SIG-M5 (cell line): ENCODE measurements around the gene SSR4.
A peak's percentile ranks its signal among the peaks of the same experiment; 100 is the strongest.
"Not testable (repeated sequence)": the region's sequence is repeated elsewhere in the genome, so short reads cannot be mapped to it uniquely, and the experiment has no call there.

Experiments
- DNase-seq: peaks from one replicate; lab custom pipeline; 2025; lab: John Stamatoyannopoulos, UW

Gene SSR4

DNA sequence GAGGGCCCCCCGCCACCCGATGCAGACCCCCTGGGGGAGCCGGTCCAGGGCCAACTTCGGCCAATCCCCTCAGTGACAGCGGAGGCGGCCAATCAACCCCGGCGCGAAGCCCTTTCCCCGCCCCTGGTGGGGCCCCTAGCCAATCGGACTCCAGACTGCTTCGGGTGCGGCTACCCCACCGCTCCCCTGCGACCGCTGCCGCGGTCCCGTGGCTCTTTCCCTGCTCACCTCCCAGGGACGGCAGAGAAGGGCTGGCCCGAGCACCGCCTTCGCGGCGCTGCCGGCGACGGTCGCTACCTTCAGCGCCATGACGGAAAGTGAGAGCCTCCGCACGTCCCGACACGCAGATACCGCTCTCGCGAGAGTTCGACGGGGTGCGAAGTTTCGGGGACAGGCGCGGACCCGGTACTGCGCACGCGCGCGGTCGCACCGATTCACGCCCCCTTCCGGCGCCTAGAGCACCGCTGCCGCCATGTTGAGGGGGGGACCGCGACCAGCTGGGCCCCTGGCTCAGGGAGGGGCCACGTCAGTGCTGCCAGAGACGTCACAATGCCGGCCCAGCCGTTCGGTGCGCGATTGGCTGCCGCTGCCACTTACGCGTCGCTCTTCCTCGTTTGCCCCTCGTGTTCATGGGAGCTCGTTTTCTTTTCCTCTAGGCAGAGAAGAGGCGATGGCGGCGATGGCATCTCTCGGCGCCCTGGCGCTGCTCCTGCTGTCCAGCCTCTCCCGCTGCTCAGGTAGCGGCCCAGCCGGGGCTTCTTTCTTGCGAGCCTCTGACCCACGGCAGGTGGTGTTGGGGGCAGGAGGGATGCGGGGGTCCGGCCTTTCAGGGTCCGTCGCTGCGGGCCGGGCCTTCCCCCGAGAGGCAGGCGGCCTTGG is at the start of gene SSR4, which contains the start of gene IDH3G:
TSS of gene SSR4 (plus strand) at position 651 of the 879 bp plus-strand sequence. CDS start at position 671, 20 bp downstream.
TSS of gene IDH3G (minus strand) at position 358 of the 879 bp plus-strand sequence. CDS start at position 309, 49 bp downstream.
- peak; percentile 73 for DNase-seq

DNA sequence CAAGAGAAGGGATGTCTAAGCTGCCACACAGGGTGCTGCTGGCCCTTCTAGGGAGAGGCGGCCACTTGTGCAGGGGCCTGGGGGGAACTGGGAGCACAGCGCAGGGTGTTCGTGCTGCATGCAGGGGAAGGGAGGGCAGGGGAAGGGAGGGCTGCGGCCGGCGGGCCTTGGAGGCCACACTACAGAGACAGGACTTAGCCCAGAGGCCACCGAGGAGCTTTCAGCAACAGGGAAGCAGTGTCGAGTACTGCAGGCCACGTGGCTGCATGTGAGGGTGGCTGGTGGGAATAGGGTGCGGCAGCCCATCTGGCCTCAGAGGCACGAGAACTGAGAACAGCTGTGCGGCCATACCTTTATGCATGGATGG is 49.4 kb upstream of the SSR4 start:
- not testable (repeated sequence) for DNase-seq

DNA sequence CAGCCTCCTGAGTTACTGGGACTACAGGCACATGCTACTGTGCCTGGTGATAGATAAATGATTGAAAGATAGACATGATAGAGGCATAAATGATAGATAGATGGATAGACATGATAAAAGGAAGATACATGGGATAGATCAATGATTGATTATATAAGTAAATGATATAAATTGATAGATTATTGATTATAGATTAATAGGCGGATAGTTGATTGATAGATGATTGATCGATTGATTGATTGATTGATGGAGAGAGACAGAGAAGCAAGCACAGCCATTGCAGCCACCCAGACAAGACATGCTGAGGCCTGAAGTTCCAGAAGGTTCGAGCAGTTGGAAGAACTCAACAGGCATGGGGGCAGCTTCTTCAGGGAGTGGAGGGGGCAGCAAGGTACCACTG is 48.1 kb upstream of the SSR4 start:
- no peak for DNase-seq

DNA sequence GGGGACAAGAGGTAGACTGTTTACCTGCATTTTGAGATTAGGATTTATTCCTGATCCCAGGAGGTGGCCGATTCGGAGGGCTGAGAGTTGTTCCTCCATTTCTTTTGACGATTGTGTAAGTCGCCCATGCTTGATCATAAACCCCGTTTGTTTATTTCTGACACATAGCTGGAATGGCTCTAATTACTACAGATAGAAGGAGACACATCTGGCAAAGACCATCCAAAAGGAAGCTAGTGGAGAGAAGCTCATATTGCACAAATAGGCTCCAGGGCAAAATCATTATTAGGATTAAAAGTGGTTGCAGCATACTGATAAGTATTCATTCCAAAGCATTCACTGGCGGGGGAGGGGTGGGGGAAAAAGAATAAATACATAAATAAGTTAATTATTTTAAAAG is 47.5 kb upstream of the SSR4 start:
- DNase-seq: not testable (repeated sequence)

DNA sequence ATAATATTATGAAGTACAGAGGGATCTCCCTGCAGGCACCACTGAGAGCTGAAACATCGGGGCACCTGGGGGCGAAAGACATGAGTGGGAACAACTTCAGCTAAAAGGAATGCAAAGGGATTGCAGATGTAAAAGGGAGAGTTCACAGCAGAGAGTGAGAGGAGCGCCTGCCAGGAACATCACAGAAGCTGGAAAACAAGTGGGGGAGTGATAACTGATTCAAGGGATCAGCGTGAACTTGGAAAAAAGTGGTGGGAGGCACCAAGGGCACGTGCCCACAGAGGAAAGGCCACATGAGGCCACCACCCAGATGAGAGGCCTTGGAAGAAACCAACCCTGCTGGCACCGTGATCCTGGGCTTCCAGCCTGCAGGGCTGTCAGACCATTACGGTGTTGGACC is 45.5 kb upstream of the SSR4 start:
- DNase-seq: not testable (repeated sequence)

DNA sequence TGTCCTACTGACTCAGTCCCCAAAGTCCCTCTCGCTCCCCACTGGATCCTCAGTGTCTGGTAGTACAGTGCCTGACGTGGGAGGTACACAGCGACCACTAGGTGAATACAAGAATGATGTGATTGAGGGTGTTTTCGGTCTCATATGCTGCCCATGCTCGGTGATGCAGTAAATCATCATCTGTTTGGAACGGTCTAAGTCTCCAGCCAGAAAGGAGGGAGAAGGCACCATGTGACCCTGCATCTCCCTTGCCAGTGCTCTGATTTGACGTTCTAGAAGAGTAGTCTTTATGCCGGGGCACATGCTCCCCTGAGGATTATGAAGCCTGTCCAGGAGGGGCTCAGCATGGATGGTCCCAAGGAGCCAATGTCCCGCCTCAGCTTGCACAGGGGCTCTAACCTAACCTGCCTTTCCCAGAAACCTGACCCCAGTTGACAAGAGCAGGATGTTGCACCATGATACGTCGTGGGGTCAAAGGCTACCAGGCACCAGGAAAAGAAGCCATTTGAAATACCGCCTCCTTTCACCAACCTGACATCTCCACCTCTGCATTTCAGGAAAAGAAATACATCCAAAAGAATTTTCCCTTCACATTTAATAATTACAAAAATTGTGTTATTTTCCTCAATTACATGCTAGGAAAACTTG is 44.2 kb upstream of the SSR4 start:
- DNase-seq: no peak

DNA sequence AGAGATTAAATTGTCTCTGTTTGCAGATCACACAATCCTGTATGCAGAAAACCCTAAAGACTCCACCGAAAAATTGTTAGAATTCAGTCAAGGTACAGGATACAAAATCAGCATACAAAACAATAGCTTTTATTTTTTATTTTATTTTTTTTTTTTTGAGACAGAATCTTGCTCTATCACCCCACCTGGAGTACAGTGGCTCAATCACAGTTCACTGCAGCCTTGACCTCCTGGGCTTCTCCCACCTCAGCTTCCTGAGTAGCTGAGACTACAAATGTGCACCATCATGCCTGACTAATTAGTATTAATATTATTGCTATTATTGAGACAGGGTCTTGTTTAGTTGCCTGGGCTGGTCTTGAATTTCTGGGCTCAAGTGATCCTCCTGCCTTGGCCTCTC is 39.3 kb upstream of the SSR4 start:
- no peak for DNase-seq

DNA sequence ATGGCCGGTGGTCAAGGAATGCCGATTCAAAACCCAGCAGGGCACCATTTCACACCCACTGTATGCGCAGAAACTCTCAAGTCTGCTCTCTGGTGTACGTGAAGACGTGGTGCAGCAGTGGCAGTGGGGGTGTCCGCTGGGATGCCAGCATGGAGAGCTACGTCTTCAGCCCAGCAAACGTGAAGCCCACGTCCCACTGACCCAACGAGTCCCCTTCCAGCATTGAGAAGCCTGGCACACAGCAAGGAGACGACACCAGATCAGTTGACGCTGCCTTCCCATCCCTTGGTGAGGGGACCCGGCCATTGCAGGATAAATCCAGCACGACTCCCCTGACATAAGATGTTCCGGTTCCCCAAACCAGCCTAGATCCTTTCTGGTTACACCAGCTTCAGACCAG is 32.6 kb upstream of the SSR4 start:
- DNase-seq: no peak

DNA sequence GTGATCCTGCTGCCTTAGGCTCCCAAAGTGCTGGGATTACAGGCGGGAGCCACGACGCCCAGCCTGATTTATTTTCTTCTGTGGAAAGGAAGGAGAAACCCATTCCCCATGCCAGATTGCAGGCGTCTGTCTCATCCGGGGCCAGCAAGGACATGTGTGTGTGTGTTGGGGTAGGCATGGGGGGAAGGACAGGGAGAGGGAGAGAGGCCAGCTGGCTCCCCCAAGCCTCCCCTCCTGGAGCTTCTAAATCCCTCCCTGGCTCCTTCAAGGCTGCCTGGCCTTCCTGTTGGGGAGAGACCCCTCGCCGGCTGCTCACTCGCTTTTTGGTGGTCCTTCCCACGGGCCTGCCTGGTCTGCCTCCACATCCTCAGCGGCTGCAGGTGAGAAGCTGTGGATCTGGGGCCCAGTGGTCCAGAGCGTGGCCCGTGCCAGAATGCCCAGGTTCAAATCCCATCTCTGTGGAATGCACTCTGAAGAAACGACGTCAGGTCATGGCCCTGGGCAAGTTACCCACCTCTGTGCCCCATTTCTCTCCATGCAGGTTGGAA is 31.8 kb upstream of the SSR4 start:
- no peak for DNase-seq

DNA sequence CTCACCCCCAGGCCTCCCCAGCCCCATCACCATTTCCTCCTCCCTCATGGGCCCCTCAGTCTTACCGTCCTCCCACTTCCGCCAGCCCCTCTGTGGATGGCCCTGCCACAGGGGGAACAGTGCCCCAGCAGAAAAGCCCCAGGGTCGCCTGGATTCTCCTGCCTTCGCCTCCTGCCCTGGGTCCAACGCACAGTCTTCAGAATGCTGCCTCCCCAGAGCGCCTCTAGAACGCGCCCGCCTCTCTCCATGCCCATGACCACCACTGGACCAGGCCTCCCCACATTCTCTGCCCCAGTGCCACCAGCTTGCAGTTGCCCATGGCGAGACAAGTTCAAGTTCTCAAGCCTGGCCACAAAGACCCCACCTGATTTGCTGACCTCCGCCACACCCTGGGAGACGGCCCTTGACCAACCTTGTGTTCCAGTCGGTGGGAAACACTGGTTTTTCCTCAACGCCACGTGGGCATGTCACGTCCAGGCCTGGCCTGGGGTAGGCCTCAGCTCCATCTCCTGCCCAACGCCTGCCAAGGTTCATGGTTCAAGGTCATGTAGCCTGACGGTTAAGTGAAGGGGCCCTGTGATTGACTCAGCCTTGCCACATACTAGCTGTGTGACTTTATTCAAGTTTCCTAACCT is 31.1 kb upstream of the SSR4 start:
- DNase-seq: no peak

DNA sequence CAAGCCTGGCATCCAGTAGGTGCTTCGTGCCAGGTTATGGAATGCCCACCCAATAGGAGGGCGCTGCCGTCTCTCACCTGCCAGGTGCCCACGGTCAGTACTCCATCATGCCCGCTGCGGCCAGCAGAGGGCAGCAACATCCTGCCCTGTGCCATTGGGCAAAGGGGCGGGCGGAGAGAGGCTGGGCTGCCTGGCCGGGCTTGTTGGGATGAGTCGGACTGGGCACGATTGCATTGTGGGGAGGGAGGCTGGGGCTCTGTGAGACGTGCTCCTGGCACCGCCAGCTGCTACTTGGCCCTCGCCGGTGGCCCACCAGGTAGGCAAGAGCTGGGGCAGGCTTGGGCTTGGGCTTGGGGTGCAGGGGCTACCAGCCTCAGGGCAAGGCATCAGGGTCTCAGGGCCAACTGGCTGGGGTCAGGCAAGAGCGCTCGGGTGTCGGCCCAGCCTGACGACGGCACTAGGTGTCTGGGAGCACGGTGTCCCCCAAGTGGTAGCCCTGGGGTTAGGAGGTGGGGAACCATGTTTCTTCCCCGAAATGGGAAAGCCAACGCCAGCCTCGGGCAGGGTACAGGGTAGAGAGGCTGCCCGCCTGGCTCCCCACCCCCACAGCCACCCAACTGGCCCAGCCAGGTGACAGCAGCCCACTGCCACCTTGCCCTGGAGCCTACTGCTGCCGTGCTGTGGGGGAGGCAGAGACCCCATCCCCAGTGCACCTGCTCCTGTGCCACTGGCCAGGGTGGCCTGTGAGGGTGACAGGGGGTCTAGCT is 30.3 kb upstream of the SSR4 start, which contains the start of gene PLXNB3:
TSS of gene PLXNB3 (plus strand) at position 261 of the 767 bp plus-strand sequence. CDS start 1,287 bp downstream, outside the sequence.
- DNase-seq: no peak

DNA sequence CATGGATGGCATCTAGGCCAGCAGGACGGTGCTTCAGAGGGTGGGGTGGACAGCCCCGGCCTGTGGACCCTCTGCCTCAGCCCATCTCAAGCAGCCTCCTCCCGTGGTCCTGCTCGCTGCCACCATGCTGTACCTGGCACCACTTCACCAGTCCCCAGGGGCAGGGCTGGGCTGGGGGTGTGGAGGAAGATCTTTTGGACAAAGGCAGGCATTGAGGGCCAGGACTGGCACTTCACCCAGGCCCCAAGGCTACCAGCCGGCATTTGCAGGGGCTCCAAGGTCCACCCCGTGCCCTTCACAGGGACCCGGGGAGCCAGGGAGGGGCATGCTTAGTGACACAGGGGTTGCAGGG is 29.7 kb upstream of the SSR4 start:
- no peak for DNase-seq

DNA sequence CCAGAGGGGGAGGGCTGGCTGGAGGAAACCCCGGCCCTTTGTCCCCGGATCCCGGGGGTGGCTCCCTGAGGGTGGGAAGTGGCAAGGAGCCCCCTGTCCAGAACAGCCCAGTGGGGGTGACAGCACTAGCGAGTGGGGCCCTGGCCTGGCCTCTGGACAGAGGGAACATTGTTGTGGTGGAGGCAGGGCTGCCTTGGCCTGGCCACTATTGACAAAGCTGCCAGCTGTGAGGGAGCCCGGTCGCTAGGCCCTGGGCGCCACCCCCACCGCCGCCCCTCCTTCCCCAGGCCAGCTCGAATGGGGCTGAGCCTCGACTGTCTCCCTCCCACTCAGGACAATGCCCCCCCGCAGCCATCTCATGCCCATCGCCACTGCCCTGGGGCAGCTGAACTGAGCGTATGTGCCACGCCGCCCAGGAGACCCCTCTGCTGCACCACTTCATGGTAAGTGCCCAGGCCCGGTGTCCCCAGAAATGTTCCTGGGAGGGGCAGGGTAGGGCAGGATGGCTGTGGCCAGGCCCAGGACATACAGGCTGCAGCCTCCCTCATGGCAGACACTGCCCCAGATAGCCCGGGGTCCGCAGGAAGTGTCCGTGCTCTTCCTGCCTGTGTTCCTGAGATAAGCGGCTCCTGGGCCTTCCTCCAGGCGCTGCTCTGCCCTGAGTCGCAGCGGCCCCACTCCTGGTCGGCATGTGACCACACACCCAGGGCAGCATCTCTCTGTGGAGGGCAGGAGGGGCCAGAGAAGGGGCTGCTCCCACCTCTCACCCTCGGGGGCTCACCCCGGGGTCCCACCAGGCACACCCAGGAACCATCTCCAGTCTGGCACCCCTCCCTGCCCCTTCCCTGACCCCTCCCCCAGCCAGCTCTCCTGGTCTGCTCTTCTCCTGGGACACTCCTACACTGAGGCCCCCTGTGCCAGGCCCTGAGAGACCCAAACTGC is 29.1 kb upstream of the SSR4 start:
- DNase-seq: no peak

DNA sequence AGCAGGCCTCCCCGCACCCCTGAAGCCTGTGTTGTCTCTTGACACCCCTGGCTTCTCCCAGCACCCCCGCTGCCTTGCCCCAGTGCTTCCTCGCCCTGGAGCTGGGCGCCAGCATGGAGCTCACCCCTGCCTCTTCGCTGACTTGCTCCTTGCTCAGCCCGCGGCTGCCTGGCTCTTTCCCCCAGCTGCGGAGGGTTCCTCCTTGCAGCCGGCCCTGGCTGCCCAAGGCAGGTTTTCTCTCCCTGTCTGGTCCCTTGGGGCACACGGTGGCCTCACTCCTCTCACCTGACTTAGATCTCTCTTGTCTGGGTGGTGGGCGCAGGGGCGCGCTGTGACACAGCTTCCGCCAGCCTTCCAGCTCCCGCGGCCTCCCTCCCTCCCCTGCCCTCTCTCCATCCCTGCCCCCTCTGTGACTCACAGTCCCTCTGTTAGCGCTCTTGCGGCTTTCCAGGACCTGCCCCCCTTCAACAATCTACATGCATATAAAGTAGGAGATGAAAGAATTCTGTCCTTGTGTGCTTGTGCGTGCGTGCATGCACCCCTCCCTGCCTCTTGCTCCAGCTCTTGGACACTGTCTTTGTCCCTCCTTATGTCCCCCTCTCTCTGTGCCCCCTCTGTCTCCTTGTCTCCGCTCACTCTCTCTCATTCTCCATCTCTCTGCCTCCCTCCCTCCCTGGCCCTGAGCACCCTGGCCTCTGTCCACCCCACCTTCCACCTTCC is 28.2 kb upstream of the SSR4 start:
- DNase-seq: peak; percentile 13

DNA sequence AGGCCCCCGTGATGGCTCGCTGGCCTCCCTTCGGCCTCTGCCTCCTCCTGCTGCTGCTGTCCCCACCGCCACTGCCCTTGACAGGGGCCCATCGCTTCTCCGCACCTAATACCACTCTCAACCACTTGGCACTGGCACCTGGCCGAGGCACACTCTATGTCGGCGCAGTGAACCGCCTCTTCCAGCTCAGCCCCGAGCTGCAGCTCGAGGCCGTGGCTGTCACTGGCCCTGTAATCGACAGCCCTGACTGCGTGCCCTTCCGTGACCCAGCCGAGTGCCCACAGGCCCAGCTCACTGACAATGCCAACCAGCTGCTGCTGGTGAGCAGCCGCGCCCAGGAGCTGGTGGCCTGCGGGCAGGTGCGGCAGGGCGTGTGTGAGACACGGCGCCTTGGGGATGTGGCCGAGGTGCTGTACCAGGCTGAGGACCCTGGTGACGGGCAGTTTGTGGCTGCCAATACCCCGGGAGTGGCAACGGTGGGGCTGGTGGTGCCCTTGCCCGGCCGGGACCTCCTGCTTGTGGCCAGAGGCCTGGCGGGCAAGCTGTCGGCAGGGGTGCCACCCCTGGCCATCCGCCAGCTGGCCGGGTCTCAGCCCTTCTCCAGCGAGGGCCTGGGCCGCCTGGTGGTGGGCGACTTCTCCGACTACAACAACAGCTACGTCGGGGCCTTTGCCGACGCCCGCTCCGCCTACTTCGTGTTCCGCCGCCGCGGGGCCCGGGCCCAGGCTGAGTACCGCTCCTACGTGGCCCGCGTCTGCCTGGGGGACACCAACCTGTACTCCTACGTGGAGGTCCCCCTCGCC is 27.4 kb upstream of the SSR4 start:
- no peak for DNase-seq

DNA sequence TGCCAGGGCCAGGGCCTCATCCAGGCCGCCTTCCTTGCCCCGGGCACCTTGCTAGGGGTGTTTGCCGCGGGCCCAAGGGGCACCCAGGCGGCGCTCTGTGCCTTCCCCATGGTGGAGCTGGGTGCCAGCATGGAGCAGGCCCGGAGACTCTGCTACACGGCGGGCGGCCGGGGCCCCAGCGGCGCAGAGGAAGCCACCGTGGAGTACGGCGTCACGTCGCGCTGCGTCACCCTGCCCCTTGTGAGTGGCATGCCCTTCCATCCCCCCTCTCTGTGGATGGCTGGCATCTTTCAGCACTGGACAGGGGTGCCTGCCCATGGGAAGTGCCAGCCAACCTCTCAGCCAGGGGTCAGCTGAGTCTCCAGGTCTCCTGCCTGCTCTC is 26.8 kb upstream of the SSR4 start:
- DNase-seq: no peak

DNA sequence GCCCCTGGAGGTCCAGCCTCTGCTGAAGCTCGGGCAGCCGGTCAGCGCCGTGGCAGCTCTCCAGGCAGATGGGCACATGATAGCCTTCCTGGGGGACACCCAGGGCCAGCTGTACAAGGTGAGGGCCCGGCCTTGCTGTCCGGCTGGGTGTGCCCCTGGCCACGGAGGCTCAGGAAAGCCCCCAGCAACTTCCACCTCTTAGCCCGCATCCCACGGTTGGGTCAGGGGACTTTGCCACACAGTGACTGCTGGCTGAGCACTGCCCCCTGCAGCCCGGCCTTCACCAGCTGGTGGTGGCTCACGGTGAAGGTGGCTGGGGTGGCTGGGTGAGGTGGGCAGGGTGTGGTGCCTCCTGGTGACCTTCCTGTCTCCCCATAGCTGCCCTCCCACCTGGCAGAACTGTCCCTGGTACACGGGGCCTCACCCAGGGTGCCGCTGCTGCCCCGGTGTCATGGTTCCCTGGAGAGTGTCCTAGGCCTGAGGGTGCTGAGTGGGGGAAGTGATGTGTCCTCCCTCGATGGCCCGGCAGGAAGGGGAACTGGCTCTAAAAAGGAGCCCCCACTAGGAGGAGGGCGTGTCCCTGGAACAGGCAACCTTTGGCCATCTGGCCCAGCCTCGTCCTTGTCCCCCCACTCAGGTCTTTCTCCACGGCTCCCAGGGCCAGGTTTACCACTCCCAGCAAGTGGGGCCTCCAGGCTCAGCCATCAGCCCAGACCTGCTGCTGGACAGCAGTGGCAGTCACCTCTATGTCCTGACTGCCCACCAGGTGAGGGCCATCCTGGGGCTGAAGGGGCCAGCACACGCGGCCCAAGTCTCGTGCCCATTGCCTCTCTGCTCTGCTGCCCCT is 25.9 kb upstream of the SSR4 start:
- DNase-seq: no peak

DNA sequence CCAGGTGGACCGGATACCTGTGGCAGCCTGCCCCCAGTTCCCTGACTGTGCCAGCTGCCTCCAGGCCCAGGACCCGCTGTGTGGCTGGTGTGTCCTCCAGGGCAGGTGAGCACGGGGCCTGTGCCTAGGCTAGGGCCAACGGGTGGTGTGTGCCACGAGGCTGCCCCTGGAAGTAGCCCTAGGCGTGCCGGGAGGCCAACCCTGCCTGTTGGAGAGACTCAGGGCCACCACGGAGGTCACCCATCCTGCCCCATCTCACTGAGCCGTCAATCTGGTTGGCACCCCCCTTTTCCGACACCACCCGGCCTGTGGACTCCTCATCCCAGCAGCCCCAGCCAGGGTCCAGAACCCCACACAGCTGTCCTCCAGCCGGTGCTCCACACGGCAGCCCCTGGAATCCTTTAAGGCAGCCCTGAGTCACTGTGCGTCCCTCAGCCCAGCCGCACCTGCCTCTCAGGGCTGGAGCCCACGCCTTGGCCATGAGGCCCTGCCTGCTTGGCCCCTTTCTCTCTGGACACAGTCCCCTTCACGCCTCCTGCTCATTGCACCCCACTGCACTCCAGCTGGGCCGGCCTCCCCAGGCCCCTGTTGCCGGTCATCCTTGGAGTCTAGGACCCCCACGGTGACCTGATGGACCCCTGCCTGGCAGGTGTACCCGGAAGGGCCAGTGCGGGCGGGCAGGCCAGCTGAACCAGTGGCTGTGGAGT is 25.2 kb upstream of the SSR4 start:
- no peak for DNase-seq
